ENCODE data around the gene TUBB.

GRCh38 chr6:30761791-30762429 is 41.8 kb downstream of the TUBB start:
- no peak for TF ChIP-seq CTCF (IDR thresholded peaks at IDR 0.05)
- TF ChIP-seq POLR2A (IDR thresholded peaks at IDR 0.05) = no peak

Data from body of pancreas (tissue), 4 donors.